GM15510 (cell line): ENCODE data around the gene PRKAR1A.

Experiments used
- POLR2A ChIP-seq: IDR thresholded peaks from 3 replicates; pipeline ENCODE4 v1.6.1; 2011; ENCODE audit warnings: borderline replicate concordance; ENCODE audit not compliant: insufficient read length; ENCODE audit errors: extremely low read depth

PRKAR1A gene

GRCh38 chr17:68595496-68595895 lies 83.3 kb downstream of the PRKAR1A start:
- no peak for TF ChIP-seq POLR2A

DNA sequence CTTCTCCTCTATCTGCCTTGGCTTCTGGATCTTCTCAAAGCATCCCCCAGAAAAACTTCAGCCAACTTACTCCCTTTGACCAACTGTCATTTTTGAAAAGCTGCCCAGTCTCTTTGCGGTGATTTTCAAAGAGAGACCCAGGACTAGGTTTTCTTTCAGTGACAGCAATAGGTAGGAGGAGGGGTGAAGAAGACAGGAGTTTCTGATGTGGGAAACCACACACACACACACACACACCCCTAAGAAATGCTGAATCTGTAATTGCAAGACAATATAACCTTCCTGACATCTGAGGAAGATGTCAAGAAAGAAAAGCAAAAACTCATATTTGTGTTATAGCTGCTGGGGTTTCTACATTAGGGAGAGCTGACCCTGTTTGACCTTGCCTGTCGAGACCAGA lies 83.8 kb downstream of the PRKAR1A start:
- no peak for TF ChIP-seq POLR2A

DNA sequence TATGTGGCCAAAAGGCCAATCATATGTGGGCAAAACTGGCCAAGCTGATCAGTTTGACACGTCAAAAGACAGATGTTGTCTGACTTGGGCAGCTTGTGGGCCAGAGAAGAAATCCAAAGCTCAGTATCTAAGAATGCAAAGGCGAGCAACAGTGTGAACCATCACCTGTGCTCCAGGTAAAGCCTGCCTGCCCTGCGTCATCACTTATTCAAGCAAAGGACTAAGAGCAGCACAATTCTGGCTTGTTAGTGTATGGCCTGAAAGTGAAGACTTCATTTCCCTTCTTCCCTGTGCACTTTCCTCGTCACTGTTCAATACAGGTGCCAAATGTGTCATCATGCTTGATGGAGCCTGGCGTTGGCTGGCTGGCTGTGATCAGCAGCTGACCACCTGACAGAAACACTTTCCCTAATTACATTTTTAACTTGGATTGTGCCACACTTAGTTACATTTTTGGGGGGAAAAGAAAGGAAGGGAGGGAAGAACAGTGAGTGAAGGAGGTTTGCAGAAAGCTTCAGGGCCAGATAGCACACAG lies 84.2 kb downstream of the PRKAR1A start:
- no peak for TF ChIP-seq POLR2A

DNA sequence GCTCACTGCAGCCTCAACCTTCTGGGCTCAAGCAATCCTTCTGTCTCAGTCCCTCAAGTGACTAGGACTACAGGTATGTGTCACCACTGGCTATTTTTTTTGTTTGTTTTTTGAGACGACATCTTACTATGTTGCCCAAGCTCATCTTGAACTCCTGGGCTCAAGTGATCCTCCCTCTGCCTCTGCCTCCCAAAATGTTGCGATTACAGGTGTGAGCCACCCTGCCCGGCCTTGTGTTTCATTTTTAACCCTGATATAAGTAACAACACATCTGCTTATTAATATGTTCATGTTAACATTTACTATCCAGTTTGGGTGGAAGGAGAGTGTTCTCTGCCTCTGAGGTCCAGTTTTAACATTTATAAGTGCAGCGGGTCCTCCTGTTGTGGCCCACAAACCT lies 85.8 kb downstream of the PRKAR1A start:
- no peak for TF ChIP-seq POLR2A

GRCh38 chr17:68598545-68598961 lies 86.3 kb downstream of the PRKAR1A start:
- TF ChIP-seq POLR2A, result no peak

DNA sequence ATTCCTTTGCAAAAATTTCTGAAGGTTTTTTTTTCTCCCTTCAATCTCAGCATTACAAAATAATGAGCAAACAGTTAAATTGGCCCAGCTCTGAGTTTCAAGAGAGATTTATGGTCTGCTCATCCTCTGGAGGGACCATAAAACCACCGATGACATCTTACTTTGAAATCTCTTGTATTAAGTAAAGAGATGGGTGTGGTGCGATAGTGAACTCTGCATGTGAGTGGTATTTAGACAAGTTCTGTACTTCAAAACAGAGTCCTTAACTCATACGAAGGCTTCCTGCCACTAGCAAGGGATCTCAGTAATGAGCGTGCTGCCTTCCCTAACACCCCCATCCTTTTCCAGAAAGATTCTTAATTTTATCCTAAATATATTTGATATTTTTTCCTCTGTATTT lies 86.9 kb downstream of the PRKAR1A start:
- no peak for TF ChIP-seq POLR2A

GRCh38 chr17:68599552-68600066 lies 87.4 kb downstream of the PRKAR1A start:
- TF ChIP-seq POLR2A, result no peak

- no peak for TF ChIP-seq POLR2A
Observed at GRCh38 chr17:68600067-68600930, 88.1 kb downstream of the PRKAR1A start.
